HEK293 (cell line): ENCODE results near the gene ACOX2.

Source experiments
- ZBTB20 ChIP-seq: fragments of 450-650 bp; formaldehyde crosslinking; IDR thresholded peaks from 2 replicates; pipeline ENCODE4 v1.5.1; 2016; ENCODE audit warnings: missing biosample characterization, missing genetic modification characterization
- ZBTB8A ChIP-seq: fragments of 450-650 bp; formaldehyde crosslinking; IDR thresholded peaks from 2 replicates; pipeline ENCODE4 v1.5.1; 2016; ENCODE audit warnings: missing biosample characterization, missing genetic modification characterization
- ZNF274 ChIP-seq, 2 experiments: fragments of 200-500 bp in 1 of 2; fragments of 450-650 bp in 1 of 2; sonication (Bioruptor generic) in 1 of 2; formaldehyde crosslinking in 1 of 2; IDR thresholded peaks; 2 replicates each; pipeline versions ENCODE4 v1.5.1 to v1.6.1; 2014 to 2016; ENCODE audit warnings: borderline replicate concordance in 1 of 2, inconsistent platforms in 1 of 2, low read length in 1 of 2, missing biosample characterization in 1 of 2, missing genetic modification characterization in 1 of 2
- ZNF324 ChIP-seq: fragments of 450-650 bp; formaldehyde crosslinking; IDR thresholded peaks from 2 replicates; pipeline ENCODE4 v1.5.1; 2016; ENCODE audit warnings: missing biosample characterization, missing genetic modification characterization
- TF ChIP-seq, protein P1 (sequence below): fragments of 450-650 bp; formaldehyde crosslinking; IDR thresholded peaks from 2 replicates; pipeline ENCODE4 v1.5.1; 2016; ENCODE audit warnings: missing biosample characterization, missing genetic modification characterization
- TF ChIP-seq, protein P2 (sequence below): fragments of 450-650 bp; formaldehyde crosslinking; IDR thresholded peaks from 2 replicates; pipeline ENCODE4 v1.5.1; 2016; ENCODE audit warnings: missing biosample characterization, missing genetic modification characterization

DNA sequence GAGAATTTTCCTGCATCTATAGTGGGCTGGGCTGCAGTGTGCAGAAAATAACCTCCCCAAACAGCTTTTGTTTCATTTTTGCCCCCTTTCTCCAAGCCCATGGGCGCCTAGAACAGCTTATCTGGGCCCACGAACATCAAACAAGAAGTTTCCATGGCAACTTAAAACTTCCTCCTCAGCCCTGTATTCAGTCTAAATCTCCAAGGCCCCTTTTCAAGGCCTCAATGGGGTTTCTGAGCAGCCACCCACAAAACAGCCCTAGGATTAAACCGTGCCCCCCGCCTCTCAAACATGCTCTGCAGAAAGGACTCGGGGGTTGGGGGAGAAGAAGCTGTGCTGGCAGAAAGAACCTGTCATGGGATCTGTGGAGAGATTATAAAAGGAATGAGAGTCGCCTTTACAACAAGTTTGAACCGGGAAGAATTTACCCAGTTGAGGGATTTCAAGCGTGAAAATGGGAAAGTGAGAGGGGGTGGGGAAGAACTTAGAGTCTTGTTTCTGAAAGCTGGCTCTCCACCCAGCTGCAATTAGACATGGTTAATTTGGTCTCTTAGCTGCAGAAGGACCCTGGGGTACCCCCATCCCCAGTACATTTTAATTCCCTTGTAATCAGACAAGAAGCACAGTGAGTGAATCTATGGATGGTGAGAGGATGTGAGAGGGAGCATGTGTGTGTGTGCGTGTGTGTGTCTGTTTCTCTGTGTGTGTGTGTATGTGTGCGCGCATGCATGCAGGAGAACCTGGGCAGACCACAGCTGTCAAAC lies 44.5 kb upstream of the ACOX2 start:
- TF ChIP-seq, protein P1, sequence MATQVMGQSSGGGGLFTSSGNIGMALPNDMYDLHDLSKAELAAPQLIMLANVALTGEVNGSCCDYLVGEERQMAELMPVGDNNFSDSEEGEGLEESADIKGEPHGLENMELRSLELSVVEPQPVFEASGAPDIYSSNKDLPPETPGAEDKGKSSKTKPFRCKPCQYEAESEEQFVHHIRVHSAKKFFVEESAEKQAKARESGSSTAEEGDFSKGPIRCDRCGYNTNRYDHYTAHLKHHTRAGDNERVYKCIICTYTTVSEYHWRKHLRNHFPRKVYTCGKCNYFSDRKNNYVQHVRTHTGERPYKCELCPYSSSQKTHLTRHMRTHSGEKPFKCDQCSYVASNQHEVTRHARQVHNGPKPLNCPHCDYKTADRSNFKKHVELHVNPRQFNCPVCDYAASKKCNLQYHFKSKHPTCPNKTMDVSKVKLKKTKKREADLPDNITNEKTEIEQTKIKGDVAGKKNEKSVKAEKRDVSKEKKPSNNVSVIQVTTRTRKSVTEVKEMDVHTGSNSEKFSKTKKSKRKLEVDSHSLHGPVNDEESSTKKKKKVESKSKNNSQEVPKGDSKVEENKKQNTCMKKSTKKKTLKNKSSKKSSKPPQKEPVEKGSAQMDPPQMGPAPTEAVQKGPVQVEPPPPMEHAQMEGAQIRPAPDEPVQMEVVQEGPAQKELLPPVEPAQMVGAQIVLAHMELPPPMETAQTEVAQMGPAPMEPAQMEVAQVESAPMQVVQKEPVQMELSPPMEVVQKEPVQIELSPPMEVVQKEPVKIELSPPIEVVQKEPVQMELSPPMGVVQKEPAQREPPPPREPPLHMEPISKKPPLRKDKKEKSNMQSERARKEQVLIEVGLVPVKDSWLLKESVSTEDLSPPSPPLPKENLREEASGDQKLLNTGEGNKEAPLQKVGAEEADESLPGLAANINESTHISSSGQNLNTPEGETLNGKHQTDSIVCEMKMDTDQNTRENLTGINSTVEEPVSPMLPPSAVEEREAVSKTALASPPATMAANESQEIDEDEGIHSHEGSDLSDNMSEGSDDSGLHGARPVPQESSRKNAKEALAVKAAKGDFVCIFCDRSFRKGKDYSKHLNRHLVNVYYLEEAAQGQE = no peak
- TF ChIP-seq, protein P2, sequence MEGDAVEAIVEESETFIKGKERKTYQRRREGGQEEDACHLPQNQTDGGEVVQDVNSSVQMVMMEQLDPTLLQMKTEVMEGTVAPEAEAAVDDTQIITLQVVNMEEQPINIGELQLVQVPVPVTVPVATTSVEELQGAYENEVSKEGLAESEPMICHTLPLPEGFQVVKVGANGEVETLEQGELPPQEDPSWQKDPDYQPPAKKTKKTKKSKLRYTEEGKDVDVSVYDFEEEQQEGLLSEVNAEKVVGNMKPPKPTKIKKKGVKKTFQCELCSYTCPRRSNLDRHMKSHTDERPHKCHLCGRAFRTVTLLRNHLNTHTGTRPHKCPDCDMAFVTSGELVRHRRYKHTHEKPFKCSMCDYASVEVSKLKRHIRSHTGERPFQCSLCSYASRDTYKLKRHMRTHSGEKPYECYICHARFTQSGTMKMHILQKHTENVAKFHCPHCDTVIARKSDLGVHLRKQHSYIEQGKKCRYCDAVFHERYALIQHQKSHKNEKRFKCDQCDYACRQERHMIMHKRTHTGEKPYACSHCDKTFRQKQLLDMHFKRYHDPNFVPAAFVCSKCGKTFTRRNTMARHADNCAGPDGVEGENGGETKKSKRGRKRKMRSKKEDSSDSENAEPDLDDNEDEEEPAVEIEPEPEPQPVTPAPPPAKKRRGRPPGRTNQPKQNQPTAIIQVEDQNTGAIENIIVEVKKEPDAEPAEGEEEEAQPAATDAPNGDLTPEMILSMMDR (tag by site-specific recombination) = no peak
- TF ChIP-seq ZBTB20 = no peak
- TF ChIP-seq ZNF324 (tag by site-specific recombination) = no peak
- TF ChIP-seq ZBTB8A (tag by site-specific recombination) = no peak
- no peak for TF ChIP-seq ZNF274 (IDR thresholded peaks at IDR 0.05; ENCODE audit: low read length)
- no peak for TF ChIP-seq ZNF274 (tag by site-specific recombination; IDR thresholded peaks at IDR 0.05; ENCODE audit: borderline replicate concordance)
